Stimulated activated CD4-positive, alpha-beta T cell treated with anti-CD3 and anti-CD28 coated beads, Interleukin-15, amount 100 ng/mL, for 1 hour (primary cell): ENCODE data around the gene AP4B1.
"Not testable (repeated sequence)": the region's sequence is repeated elsewhere in the genome, so short reads cannot be mapped to it uniquely, and the experiment has no call there.

ENCODE experiments used
- DNase-seq, 2 donors: peaks; one replicate each; pipeline ENCODE4 v3.0.0-alpha.2; 2020; ENCODE audit warnings: low read depth in 1 of 2, low spot score in 1 of 2

Gene AP4B1

DNA sequence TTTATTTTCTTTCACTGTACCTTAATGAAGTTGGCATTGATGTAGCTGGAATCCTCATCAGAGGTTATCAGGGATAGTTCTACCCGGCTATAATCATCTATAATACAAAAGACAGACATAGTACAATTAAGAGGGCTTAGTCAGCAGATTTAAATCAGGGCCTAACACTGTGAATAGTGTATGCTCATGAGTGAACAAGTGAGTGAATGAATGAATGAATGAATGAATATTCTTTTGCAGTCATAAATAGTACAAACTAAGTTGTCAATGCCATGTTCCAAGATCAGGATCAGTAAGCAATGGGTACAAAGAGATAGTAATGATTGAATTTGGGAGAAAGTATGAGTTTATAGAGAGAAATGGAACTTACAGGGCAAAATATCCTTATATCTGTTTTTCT is 45.6 kb downstream of the AP4B1 start:
- no peak for DNase-seq

- DNase-seq = no peak
These were observed 46.2 kb downstream of the AP4B1 start for GRCh38 chr1:113858418-113858817.

DNA sequence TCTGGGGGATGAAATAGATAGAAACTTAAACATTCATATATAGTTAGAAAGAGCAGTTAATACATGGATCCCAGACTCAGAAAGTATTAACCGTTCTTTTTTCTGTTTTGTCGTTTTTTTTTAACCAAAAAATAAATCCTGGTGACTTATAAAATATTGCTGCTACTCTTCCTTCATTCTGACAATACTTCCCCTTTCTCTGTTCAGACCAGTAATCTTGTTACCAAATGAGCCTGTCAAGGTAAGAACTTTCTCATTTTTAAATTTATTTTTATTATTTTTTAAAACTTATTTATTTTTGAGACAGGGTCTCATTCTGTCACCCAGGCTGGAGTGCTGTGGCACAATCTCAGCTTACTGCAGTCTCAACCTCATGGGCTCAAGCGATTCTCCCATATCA is 46.8 kb downstream of the AP4B1 start:
- DNase-seq = no peak

- DNase-seq = no peak
These were observed 48.2 kb downstream of the AP4B1 start for GRCh38 chr1:113856401-113856790.

DNA sequence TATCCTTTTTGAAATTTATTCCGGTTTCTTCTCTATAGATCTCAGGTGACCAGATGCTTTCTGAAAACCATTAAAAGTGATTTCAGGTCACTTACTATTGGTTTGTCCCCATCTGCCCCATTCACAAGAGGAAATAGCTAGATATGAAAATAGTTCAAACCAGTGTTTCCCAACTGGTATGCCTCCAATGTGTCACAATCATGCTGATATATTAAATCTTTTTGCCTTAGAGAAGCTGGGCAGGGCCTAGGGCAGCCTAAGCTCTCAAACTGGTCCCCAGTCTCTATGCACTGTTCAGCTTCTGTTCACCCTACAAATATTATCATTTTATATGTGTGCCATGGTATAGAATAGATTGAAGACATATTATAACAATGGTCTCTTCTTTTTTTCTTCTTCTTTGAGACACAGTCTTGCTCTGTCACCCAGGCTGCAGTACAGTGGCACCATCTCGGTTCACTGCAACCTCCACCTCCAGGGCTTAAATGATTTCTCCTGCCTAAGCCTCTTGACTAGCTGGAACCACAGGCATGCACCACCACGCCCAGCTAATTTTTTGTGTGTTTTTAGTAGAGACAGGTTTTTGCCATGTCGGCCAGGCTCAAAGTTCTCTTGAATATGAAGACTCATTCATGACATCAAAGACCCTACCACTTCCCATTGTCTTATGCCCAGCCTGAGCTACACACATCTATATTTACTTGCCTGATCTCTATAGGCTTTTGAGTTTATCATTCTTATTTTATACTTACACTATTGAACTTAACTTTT is 48.8 kb downstream of the AP4B1 start:
- no peak for DNase-seq

GRCh38 chr1:113854234-113854633 is 50.4 kb downstream of the AP4B1 start:
- DNase-seq = no peak

GRCh38 chr1:113852694-113853093 is 51.9 kb downstream of the AP4B1 start:
- not testable (repeated sequence) for DNase-seq

- no peak for DNase-seq
These were observed 54.3 kb downstream of the AP4B1 start for GRCh38 chr1:113850127-113850796.

DNA sequence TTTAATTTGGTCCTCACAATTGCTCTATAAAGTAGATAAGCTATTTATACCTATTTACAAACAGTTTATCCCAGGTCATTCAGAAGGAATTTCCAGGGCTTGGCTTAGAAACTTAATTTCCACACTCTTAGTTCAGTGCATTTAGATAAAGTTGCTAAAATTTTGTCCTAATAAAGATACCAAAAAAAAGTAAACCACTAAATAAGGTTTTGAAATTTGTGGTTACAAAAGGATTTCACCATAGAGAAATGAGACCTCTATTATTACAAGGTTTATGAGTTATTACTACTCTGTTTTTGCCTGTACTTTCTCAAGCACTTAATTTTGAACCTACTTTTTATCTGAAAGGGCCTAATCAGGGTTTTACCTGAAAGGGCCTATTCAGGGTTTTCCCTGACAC is 55.5 kb downstream of the AP4B1 start:
- no peak for DNase-seq

- no peak for DNase-seq
These were observed 58.1 kb downstream of the AP4B1 start for GRCh38 chr1:113846391-113847035.
